Thyroid gland (tissue), 4 donors: ENCODE results near the gene SLC1A7. TPM values are rescaled to one million over a fixed set of nuclear protein-coding genes. Genes with fewer than 3 reads are reported as not detected.

Source experiments
- DNase-seq, 2 donors: peaks; one replicate each; pipeline ENCODE4 v3.0.0-alpha.2; 2019
- H3K27ac ChIP-seq, 3 donors: fragments of 200-600 bp; sonication (generic); 1 replicate in 2 of 3; 2 replicates in 1 of 3; pipeline ENCODE4 v1.5.1; 2016 to 2019; ENCODE audit warnings: mild to moderate bottlenecking in 1 of 3, moderate library complexity in 1 of 3
- H3K27me3 ChIP-seq: fragments of 200-600 bp; sonication (generic); one replicate; pipeline ENCODE4 v1.5.1; 2019
- H3K36me3 ChIP-seq, 2 donors: fragments of 200-600 bp; sonication (generic); one replicate each; pipeline ENCODE4 v1.5.1; 2016 to 2019
- H3K4me1 ChIP-seq, 2 donors: fragments of 200-600 bp; sonication (generic); one replicate each; pipeline ENCODE4 v1.5.1; 2017 to 2019
- H3K4me3 ChIP-seq, 3 donors: fragments of 200-600 bp; sonication (generic); replicated peaks in 1 of 3; 1 replicate in 2 of 3; 2 replicates in 1 of 3; pipeline ENCODE4 v1.5.1; 2016; ENCODE audit warnings: mild to moderate bottlenecking in 1 of 3
- H3K9me3 ChIP-seq: fragments of 200-600 bp; sonication (generic); one replicate; pipeline ENCODE4 v1.5.1; 2017
- POLR2A ChIP-seq, 2 donors: fragments of 450-650 bp; IDR thresholded peaks; one replicate each; pipeline ENCODE4 v1.6.1; 2017; ENCODE audit warnings: antibody characterized with exemption in 2 of 2, mild to moderate bottlenecking in 2 of 2, moderate library complexity in 1 of 2
- WGBS, 2 donors: methylation state at CpG; one replicate each; pipeline ENCODE4 v1.1.5; 2017; 5-methylcytosine and 5-hydroxymethylcytosine counted together
- intact Hi-C: fragments of 100-400 bp; cut with DNase I; formaldehyde crosslinking; loops from one replicate; pipeline ENCODE4 v1.15.1; 2023
- total RNA-seq, 4 donors: library from RNA; depleted of rRNA; stranded (reverse); fragments of >200 nt; gene quantifications; one replicate each; pipeline ENCODE4 v1.2.3, GENCODE V29; 2016
- TF ChIP-seq, protein P1 (sequence below), 6 experiments: fragments of 200-600 bp in 3 of 6; fragments of 450-650 bp in 3 of 6; sonication (generic) in 3 of 6; IDR thresholded peaks; one replicate each; pipeline ENCODE4 v1.5.1; 2016 to 2019; ENCODE audit warnings: antibody characterized with exemption in 6 of 6, mild to moderate bottlenecking in 2 of 6, inconsistent platforms in 1 of 6, moderate library complexity in 1 of 6

SLC1A7 gene
- total RNA-seq, 4 donors from 2014 or later, result 0.13 to 0.33 (median 0.20) TPM; not detected in 1

DNA sequence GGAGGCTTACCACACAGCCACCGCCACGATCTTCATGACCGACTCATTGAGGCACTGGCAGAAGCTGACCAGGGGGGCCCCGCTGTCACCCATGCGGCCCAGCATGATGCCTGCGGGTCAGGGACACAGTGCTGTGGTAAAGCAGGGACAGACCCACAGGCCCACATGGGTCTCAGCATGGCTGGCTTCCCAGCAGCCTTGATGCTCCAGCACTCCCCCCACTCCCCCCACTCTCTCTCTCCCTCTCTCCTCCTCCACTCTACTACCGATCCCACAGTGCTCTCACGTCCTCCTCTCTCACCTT lies 49.0 kb downstream of the SLC1A7 start:
- H3K4me1 ChIP-seq, result no peaks in the 10 kb centered on the region
- DNase-seq, result no peak
- H3K36me3 ChIP-seq, result no peaks in the 10 kb centered on the region
- no peak for TF ChIP-seq POLR2A (IDR thresholded peaks at IDR 0.05)
- TF ChIP-seq, protein P1, sequence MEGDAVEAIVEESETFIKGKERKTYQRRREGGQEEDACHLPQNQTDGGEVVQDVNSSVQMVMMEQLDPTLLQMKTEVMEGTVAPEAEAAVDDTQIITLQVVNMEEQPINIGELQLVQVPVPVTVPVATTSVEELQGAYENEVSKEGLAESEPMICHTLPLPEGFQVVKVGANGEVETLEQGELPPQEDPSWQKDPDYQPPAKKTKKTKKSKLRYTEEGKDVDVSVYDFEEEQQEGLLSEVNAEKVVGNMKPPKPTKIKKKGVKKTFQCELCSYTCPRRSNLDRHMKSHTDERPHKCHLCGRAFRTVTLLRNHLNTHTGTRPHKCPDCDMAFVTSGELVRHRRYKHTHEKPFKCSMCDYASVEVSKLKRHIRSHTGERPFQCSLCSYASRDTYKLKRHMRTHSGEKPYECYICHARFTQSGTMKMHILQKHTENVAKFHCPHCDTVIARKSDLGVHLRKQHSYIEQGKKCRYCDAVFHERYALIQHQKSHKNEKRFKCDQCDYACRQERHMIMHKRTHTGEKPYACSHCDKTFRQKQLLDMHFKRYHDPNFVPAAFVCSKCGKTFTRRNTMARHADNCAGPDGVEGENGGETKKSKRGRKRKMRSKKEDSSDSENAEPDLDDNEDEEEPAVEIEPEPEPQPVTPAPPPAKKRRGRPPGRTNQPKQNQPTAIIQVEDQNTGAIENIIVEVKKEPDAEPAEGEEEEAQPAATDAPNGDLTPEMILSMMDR (IDR thresholded peaks at IDR 0.05), result no peak
- H3K27ac ChIP-seq, result no peak overlapping the region
- H3K9me3 ChIP-seq, result no peaks in the 10 kb centered on the region
- H3K27me3 ChIP-seq, result no peaks in the 10 kb centered on the region
- WGBS, 2 donors, result 94 to 96% methylated on average over 6 to 8 of the region's 8 CpGs
- H3K4me3 ChIP-seq, result no peak overlapping the region
- intact Hi-C loops, result no loop called here

DNA sequence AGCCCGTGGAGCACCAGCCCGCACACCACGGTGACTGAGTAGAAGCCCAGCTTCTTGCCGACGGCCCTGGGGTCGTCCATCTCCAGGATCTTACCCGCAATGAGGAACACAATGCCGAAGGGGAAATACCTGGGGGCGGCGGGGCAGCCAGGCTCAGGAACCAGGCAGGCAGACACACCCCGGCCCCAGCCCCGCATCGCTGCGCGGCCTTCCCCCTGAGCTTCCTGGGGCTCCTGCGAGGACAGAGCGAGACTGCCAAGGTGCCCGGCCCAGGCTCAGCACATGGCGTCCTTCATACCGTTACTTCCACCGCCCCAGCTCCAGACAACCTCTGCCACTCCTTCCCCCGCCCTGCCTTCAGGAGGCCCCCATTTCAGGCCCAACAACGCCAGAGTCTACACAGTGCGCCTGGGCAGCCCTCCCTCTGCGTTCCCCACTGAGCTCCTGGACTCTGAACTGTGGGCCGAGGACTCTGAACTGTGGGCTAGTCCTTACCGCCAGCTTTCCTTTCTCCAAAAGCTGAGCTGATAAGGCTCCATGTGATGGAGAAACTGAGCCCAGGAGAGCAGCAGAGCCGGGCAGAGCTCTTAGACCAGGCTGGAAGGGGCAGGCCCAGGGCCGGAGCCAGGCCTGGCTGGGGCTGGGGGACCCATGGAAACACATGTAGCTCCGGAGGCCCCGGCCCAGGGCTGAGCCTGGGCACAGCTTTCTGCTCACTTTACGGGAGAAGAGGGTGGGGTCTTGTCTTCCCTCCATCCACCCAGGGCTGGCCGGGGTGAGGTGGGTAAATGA lies 49.6 kb downstream of the SLC1A7 start:
- Histone ChIP-seq H3K27me3 (no peaks in the 10 kb centered on the region), H3K9me3 (no peaks in the 10 kb centered on the region), H3K4me3 (no peak overlapping the region), H3K27ac (no peak overlapping the region), H3K36me3 (no peaks in the 10 kb centered on the region), H3K4me1 (no peaks in the 10 kb centered on the region)
- intact Hi-C loops, result no loop called here
- DNase-seq, result no peak
- TF ChIP-seq, protein P1 (IDR thresholded peaks at IDR 0.05), result no peak
- no peak for TF ChIP-seq POLR2A (IDR thresholded peaks at IDR 0.05)
- WGBS, 2 donors, result 90 to 94% methylated on average over 28 to 32 of the region's 33 CpGs

DNA sequence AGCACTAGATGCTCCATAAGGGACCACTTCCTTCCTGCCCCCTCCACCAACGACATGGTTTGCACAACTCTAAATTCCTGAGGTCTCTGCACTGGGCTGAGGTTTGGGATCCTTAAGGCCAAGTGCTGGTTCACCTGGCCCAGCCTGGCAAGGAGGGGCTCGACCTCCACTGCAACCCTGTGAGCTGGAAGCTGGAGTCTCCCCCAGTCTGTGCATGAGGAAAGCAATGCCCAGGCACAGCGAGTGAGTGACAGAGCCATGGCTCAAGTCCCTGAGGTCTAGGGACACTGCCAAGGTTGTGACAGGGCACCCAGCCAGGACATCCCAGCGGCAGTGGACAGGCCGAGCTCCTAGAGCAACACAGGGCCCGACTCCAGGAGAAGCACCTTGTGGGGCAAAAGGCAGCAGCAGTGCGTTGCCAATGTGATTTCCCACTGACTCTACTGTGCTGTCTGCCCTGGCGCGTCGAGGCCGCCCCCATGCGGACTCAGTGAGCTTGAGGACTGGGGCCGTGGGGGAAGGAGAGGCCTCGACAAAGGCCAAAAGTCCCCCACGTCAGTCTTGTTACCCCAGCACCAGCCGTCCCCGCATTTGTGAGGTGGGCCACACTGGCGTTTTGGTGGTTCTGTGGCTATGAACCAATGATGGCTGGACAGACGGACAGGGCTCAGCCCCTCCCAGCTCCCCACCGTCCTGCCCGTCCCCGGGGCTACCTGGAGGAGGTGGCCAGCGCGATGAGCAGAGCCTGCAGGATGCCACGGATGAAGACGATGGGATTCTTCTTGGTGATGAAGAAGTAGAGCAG lies 50.4 kb downstream of the SLC1A7 start:
- H3K4me3 ChIP-seq, result no peak overlapping the region
- DNase-seq, result peak; percentile 50 to 78
- H3K36me3 ChIP-seq, result no peaks in the 10 kb centered on the region
- no peak for TF ChIP-seq POLR2A (IDR thresholded peaks at IDR 0.05)
- intact Hi-C loops, result no loop called here
- H3K4me1 ChIP-seq, result no peaks in the 10 kb centered on the region
- no peak overlapping the region for H3K27ac ChIP-seq
- WGBS, 2 donors, result 67 to 78% methylated on average over 23 to 26 of the region's 26 CpGs
- no peaks in the 10 kb centered on the region for H3K9me3 ChIP-seq
- H3K27me3 ChIP-seq, result no peaks in the 10 kb centered on the region

DNA sequence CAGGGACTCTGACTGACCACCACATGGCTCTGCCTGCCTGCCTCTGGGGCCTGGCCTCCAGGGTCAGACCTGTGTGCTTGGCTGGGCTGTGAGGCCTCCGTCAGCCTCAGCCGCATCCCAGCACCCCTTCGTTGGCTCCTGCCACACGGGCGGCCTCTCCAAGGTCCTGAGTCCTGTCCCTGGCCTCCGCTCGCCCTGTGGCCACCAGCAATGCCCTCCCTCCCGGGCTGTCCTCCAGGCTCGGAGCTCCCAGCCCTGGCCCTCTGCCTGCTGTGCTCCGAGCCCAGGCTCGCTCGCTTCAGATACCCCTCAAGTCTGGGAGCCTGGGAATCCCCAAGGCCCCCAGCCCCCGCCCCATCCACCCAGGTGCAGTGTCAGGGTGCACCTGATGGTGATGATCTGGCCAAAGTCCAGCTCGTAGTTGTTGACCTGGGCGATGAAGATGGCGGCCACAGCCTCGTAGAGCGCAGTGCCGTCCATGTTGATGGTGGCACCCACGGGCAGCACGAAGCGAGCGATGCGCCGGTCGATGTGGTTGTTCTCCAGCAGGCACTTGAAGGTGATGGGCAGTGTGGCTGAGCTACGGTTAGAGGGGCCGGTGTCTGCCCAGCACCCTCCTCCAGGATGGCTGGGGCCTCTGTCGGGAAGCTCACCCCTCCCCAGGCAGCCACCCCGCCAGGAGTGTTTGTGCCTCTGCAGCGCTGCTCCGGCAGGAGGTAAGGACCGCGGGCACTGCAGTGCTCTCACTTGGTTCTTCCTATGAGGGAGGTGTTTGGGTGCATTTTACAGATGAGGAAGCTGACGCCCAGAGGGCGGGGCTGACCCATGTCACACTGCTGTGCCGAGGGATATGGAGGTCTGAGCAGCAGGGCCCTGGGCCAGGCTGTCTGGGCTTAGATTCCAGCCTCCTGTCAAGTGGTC lies 52.0 kb downstream of the SLC1A7 start:
- no peaks in the 10 kb centered on the region for H3K4me1 ChIP-seq
- no peak for DNase-seq
- no peak overlapping the region for H3K27ac ChIP-seq
- no peaks in the 10 kb centered on the region for H3K36me3 ChIP-seq
- no peak overlapping the region for H3K4me3 ChIP-seq
- H3K9me3 ChIP-seq, result no peaks in the 10 kb centered on the region
- 84 to 91% methylated on average over 17 to 33 of the region's 37 CpGs for WGBS, 2 donors
- intact Hi-C loops, result no loop called here
- no peak for TF ChIP-seq POLR2A (IDR thresholded peaks at IDR 0.05)
- TF ChIP-seq, protein P1 (IDR thresholded peaks at IDR 0.05), result no peak
- H3K27me3 ChIP-seq, result no peaks in the 10 kb centered on the region

DNA sequence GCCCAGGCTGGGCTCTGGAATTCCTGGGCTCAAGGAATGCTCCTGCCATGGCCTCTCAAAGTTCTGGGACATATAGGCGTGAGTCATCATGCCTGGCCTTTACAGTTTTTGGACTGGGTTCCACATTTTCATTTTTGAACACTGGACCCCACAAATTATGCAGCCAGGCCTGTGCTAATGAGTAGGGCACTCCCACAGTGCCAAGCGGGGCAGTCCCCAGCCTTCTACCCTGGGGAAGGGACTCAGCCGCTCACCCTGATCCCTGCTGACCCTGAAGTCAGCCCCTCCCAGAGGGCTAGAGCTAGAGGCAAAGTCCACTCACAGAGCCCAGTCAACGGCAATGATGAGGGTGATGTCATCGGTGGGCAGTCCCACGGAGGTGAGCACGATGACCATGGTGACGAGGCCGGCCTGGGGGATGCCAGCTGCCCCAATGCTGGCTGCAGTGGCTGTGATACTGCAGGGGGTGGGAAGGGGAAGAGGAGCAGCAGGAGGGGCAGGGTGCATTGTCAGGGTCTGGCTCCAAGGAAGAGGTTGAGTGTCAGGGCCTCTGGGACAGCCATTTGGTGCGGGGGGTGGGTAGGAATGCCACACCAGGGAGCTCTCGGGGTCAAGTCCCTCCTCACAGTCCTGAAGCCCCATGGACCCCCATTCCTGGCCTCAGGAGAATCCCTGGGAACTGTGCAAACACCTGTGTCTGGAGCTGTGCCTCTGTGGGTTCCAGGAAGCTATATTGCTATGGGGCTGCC lies 52.8 kb downstream of the SLC1A7 start:
- no peak for TF ChIP-seq POLR2A (IDR thresholded peaks at IDR 0.05)
- H3K4me1 ChIP-seq, result no peaks in the 10 kb centered on the region
- 86 to 88% methylated on average over 10 of the region's 11 CpGs for WGBS, 2 donors

More for the DNA sequence above, 52.8 kb downstream of the SLC1A7 start:
- Histone ChIP-seq H3K9me3 (no peaks in the 10 kb centered on the region), H3K27ac (no peak overlapping the region), H3K36me3 (no peaks in the 10 kb centered on the region), H3K4me3 (no peak overlapping the region), H3K27me3 (no peaks in the 10 kb centered on the region)
- intact Hi-C loops, result no loop called here
- no peak for DNase-seq
